Naive thymus-derived CD8-positive, alpha-beta T cell (primary cell): Measurements from ENCODE around the gene AARS2. TPM values are rescaled to one million over a fixed set of nuclear protein-coding genes. Genes with fewer than 3 reads are reported as not detected.
A peak's percentile ranks its signal among the peaks of the same experiment; 100 is the strongest.

ENCODE experiments used
- ATAC-seq, 2 donors: fragments of 150-1000 bp; cut with Tn5 transposase in 1 of 2; sonication (Bioruptor Pico), chemical (Tn5 transposase) in 1 of 2; 1 replicate in 1 of 2; 2 replicates in 1 of 2; pipeline ENCODE4 v1.10.0; 2021; ENCODE audit warnings: mild to moderate bottlenecking in 2 of 2, moderate library complexity in 2 of 2
- POLR2A ChIA-PET: fragments of 350-600 bp; sonication (Branson Sonifier 250); formaldehyde crosslinking; loops from one replicate; lab custom pipeline; 2021; ENCODE audit warnings: antibody characterized with exemption; lab: Charles Lee
- DNase-seq, 10 donors: peaks; one replicate each; pipeline versions ENCODE4 v3.0.0 to v3.0.0-alpha.2; 2020 to 2022
- H3K27ac Mint-ChIP-seq, 10 donors: one replicate each; pipeline ENCODE4 v1.8.0; 2020 to 2022; ENCODE audit warnings: mild to moderate bottlenecking in 10 of 10, mixed read lengths in 10 of 10, moderate library complexity in 4 of 10, inconsistent platforms in 1 of 10
- H3K27me3 Mint-ChIP-seq, 5 donors: one replicate each; pipeline ENCODE4 v1.8.0; 2021 to 2022; ENCODE audit warnings: mixed read lengths in 5 of 5
- H3K36me3 Mint-ChIP-seq, 3 donors: one replicate each; pipeline ENCODE4 v1.8.0; 2020 to 2022; ENCODE audit warnings: mixed read lengths in 3 of 3, mild to moderate bottlenecking in 2 of 3, inconsistent platforms in 1 of 3
- H3K4me1 Mint-ChIP-seq, 4 donors: one replicate each; pipeline ENCODE4 v1.8.0; 2021 to 2022; ENCODE audit warnings: mixed read lengths in 4 of 4
- H3K4me3 Mint-ChIP-seq, 10 donors: one replicate each; pipeline ENCODE4 v1.8.0; 2020 to 2022; ENCODE audit warnings: mild to moderate bottlenecking in 10 of 10, mixed read lengths in 10 of 10, moderate library complexity in 6 of 10, inconsistent platforms in 1 of 10
- H3K9me3 Mint-ChIP-seq, 9 donors: one replicate each; pipeline ENCODE4 v1.8.0; 2020 to 2022; ENCODE audit warnings: mixed read lengths in 9 of 9, mild to moderate bottlenecking in 3 of 9, inconsistent platforms in 1 of 9, moderate library complexity in 1 of 9
- polyA plus RNA-seq, 3 donors: library from polyadenylated mRNA; unstranded; fragments of 300-500 nt; fragmentation: Illumina TruSeq; gene quantifications; one replicate each; pipeline ENCODE4 v1.2.3, GENCODE V29; 2021
- total RNA-seq, 8 experiments: library from RNA in 2 of 8; stranded (reverse) in 2 of 8; gene quantifications; one replicate each; pipeline ENCODE4 v1.2.3 and lab custom pipeline; 2021 to 2026

AARS2 gene
- total and polyA plus RNA-seq, 5 experiments from 2014 or later: 5.2 to 24.1 (median 13.5) TPM

GRCh38 chr6:44250067-44250717 lies 63.0 kb downstream of the AARS2 start:
- Mint-ChIP-seq H3K4me1 (peaks cover 49 to 85% (median 76%) of the 10 kb centered on the region in 4 donors), H3K27me3 (peaks cover 0 to 3% (median 0%) of the 10 kb centered on the region in 5 donors), H3K4me3 (peak overlapping the region in 7 of 10 donors; percentile 4 to 100 (median 76)), H3K9me3 (peaks cover 0 to 4% (median 0%) of the 10 kb centered on the region in 9 donors), H3K36me3 (peaks cover 13 to 75% (median 37%) of the 10 kb centered on the region in 3 donors), H3K27ac (peak overlapping the region in 9 of 10 donors; percentile 2 to 99 (median 45))
- DNase-seq: no peak
- ATAC-seq: no peak
- POLR2A ChIA-PET: no interaction called here

Other genes with a start within 250 kb of the AARS2 start
- gene MRPL14, start 185.9 kb downstream of the AARS2 start, total RNA-seq: 10 to 100 TPM; 17.0 to 20.4 TPM
- 10 to 100 TPM; 76.5 to 89.3 (median 80.3) TPM for gene MRPL14, start 185.9 kb downstream of the AARS2 start, polyA plus RNA-seq
- gene TMEM63B, start 185.8 kb downstream of the AARS2 start, total RNA-seq: 10 to 100 TPM; 15.5 to 15.9 TPM
- gene TMEM63B, start 185.8 kb downstream of the AARS2 start, polyA plus RNA-seq: 1 to 10 TPM in 1 of 3 donors, under 1 TPM in 2; 0.26 to 2.2 (median 0.96) TPM
- gene CAPN11, start 154.5 kb downstream of the AARS2 start, total RNA-seq: not detected
- not detected for gene CAPN11, start 154.5 kb downstream of the AARS2 start, polyA plus RNA-seq
- not detected for gene MYMX, start 96.4 kb downstream of the AARS2 start, total RNA-seq
- not detected for gene MYMX, start 96.4 kb downstream of the AARS2 start, polyA plus RNA-seq
- 1 to 10 TPM; 1.3 to 2.3 TPM for gene SLC29A1, start 89.8 kb downstream of the AARS2 start, total RNA-seq
- 1 to 10 TPM; 2.0 to 2.6 (median 2.5) TPM for gene SLC29A1, start 89.8 kb downstream of the AARS2 start, polyA plus RNA-seq
- 100 to 1,000 TPM; 480 to 502 TPM for gene HSP90AB1, start 66.2 kb downstream of the AARS2 start, total RNA-seq
- 100 to 1,000 TPM; 420 to 607 (median 518) TPM for gene HSP90AB1, start 66.2 kb downstream of the AARS2 start, polyA plus RNA-seq
- 10 to 100 TPM; 18.0 to 18.3 TPM for gene SLC35B2, start 55.8 kb downstream of the AARS2 start, total RNA-seq
- 10 to 100 TPM; 31.9 to 40.1 (median 39.0) TPM for gene SLC35B2, start 55.8 kb downstream of the AARS2 start, polyA plus RNA-seq
- 10 to 100 TPM; 11.4 to 14.4 TPM for gene NFKBIE, start 47.8 kb downstream of the AARS2 start, total RNA-seq
- 1 to 10 TPM; 2.7 to 4.1 (median 3.6) TPM for gene NFKBIE, start 47.8 kb downstream of the AARS2 start, polyA plus RNA-seq
- not detected for gene TMEM151B, start 42.9 kb downstream of the AARS2 start, total RNA-seq
- not detected for gene TMEM151B, start 42.9 kb downstream of the AARS2 start, polyA plus RNA-seq
- not detected for gene SPATS1, start 29.3 kb upstream of the AARS2 start, total RNA-seq
- not detected for gene SPATS1, start 29.3 kb upstream of the AARS2 start, polyA plus RNA-seq
- gene CDC5L, start 74.4 kb upstream of the AARS2 start, total RNA-seq: 10 to 100 TPM; 21.7 to 21.8 TPM
- 10 to 100 TPM in 2 of 3 donors, 1 to 10 TPM in 1; 9.6 to 14.9 (median 12.9) TPM for gene CDC5L, start 74.4 kb upstream of the AARS2 start, polyA plus RNA-seq